DMS79 (cell line): ENCODE data around the gene TMEM203.

Experiments
- DNase-seq: peaks from one replicate; lab custom pipeline; 2025; lab: John Stamatoyannopoulos, UW

TMEM203 gene

GRCh38 chr9:137164370-137165249, 40.8 kb downstream of the TMEM203 start:
- DNase-seq, result no peak

DNA sequence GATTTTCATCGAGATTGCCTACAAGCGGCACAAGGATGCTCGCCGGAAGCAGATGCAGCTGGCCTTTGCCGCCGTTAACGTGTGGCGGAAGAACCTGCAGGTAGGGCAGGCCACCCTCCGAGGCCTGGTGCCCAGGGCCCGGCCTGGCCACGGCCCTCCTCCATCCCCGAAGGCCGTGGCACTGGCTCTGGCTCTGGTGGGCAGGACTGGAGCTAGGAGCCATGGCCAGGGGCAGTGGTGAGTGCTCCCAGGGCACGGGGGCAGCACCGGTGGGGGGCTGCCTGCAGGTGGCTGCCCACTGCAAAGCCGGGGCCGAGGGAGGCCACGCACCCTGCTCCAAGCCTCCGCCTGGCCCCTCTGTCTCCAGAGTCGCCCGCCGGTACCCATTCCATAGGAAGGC, 41.6 kb downstream of the TMEM203 start:
- no peak for DNase-seq

- no peak for DNase-seq
Measured at GRCh38 chr9:137163365-137163715, 42.1 kb downstream of the TMEM203 start.

DNA sequence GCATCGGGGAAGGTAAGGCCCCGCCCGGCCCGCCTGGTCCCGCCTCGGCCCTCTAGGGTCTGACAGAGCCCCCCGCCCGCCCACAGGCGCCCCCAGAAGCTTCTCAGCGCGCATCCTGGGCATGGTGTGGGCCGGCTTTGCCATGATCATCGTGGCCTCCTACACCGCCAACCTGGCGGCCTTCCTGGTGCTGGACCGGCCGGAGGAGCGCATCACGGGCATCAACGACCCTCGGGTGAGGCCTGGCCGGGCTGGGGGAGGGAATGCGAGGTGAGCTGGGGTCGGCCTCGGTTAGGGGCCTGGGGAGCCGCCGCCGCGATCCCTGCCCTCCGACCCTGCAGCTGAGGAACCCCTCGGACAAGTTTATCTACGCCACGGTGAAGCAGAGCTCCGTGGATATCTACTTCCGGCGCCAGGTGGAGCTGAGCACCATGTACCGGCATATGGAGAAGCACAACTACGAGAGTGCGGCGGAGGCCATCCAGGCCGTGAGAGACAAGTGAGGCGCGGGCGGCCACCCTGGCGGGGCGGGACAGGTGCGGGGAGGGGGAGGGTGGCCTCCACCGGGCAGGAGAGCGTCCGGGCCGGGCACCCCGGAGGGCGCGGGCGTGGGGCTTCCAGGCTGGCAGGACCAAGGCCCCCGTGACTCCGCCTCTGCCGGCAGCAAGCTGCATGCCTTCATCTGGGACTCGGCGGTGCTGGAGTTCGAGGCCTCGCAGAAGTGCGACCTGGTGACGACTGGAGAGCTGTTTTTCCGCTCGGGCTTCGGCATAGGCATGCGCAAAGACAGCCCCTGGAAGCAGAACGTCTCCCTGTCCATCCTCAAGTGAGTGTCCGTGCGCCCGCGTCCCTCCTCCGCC, 42.7 kb downstream of the TMEM203 start:
- no peak for DNase-seq

DNA sequence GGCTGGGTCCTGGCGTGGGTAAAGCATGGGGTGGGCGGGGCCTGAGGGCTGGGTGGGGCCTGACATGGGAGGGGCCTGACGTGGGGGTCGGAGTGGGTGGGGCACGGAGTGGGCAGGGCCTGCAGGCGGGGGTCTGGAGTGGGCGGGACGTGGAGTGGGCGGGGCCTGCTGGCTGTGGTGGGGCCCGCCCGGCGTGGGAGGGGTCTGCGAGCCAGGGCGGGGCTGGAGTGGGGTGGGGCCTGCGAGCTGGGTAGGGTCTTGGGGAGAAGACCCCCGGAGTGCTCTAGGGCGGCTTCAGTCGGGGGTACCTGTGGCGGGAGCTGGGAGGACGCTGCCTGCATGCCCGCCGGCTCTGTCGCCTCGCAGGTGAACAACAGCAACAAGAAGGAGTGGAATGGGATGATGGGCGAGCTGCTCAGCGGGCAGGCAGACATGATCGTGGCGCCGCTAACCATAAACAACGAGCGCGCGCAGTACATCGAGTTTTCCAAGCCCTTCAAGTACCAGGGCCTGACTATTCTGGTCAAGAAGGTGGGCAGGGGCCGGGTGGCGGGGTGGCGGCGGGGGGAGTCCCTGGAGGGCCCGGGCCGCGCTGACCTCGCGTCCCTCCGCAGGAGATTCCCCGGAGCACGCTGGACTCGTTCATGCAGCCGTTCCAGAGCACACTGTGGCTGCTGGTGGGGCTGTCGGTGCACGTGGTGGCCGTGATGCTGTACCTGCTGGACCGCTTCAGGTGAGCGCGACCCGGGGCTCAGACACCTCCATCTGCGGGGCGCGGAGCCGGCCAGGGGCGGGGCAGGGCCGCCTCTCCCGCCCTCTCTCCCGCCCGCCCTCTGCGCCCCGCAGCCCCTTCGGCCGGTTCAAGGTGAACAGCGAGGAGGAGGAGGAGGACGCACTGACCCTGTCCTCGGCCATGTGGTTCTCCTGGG, 43.6 kb downstream of the TMEM203 start:
- DNase-seq, result no peak

- peak; percentile 65 for DNase-seq
Measured at GRCh38 chr9:137160716-137161557, 44.5 kb downstream of the TMEM203 start.

GRCh38 chr9:137160054-137160425, 45.4 kb downstream of the TMEM203 start:
- no peak for DNase-seq

DNA sequence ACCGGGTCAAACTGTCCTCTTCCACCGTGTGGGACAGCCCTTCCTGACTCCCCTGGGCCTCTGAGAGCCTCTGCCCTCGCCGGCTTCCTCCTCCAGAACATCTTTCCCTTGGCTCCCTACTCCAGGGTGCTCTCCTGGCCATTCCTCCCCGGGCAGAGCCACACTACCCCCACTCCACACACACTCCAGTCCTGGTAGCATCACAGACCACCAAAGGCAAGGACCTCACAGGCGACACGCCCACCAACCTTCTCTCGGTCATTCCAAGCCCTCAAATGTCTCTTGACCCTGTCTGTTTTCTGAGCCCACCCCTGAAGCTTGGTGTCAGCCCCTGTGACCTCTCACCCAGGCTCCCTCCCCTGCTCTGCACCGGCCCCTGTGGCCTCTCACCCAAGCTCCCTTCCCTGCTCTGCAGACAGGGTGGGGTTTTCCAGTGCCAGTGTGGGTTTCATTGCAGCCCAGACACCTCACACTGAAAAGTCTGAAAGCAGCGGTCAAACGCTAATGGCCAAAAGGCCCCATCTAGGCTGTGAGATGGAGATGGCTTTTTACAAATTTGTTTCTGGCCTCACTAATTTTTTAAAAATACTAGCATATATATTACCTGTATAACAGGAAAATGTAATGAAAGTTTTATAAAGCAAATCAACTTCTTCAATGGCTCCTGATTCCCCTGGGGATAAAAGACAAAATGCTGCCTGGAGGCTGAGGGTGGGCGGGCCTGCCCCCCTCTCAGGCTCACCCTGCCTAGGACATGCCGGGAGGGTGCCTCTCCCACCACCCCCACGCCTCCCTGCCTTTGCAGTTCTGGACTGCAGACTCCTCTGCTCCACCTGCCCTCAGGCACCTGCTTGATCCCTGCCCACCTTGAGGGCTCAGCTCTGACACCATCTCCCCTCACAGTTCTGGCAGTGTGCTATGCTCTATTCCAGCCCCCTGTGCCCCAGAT, 46.1 kb downstream of the TMEM203 start:
- DNase-seq, result no peak

- no peak for DNase-seq
Measured at GRCh38 chr9:137158625-137159024, 46.8 kb downstream of the TMEM203 start.

GRCh38 chr9:137157618-137158415, 47.6 kb downstream of the TMEM203 start:
- no peak for DNase-seq

DNA sequence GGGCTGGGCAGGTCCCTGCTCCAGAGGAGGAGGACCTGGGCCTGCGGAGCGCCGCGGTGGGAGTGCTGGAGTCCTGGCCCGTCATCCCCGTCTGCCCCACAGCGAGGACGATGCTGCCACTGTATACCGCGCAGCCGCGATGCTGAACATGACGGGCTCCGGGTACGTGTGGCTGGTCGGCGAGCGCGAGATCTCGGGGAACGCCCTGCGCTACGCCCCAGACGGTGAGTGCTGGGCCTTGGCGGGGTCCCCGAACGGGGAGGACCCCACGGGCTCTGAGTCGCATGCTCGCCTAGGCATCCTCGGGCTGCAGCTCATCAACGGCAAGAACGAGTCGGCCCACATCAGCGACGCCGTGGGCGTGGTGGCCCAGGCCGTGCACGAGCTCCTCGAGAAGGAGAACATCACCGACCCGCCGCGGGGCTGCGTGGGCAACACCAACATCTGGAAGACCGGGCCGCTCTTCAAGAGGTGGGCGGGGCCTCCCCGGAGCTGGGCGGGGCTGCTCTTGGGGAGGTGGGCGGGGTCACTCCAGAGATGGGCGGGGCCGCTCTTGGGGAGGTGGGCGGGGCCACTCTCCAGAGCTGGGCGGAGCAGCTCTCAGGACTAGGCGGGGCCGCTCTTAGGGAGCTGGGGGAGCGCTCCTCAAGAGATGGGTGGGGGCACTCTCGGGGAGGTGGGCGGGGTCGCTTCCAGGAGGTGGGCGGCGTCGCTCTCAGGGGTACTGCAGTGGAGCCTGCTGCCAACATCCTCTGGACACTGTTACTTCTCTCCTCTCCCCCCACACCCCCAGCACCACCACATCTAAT, 48.7 kb downstream of the TMEM203 start:
- no peak for DNase-seq
